ENCODE measurements around the gene MRTFA. TPM values are rescaled to one million over a fixed set of nuclear protein-coding genes. Genes with fewer than 3 reads are reported as not detected.

The MRTFA gene
- total and polyA plus RNA-seq, 2 of the 13 experiments (the other 11 are each of a cell fraction or from before 2014, with no cell fraction given): 2.4 to 8.2 TPM

DNA sequence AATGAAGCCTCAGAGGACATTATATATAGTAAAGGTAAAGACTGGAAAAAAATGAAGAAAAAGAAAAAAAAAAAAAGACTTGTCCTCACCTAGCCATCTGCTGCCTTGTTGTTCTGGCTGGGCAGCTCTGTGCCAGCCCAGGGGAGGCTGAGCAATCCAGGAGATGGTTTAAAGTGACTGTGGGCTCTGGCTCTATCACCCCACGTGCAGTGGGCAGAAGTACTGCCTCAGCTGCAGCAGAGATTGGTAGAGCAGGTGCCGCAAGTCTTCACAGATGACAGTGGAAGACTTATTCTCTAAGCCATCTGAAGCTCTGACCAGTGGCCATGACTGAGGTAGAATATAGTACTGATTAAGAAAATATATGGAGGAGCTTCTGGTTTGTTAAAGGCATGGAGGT is 203.9 kb downstream of the MRTFA start (continued):
- TF ChIP-seq, protein P1, sequence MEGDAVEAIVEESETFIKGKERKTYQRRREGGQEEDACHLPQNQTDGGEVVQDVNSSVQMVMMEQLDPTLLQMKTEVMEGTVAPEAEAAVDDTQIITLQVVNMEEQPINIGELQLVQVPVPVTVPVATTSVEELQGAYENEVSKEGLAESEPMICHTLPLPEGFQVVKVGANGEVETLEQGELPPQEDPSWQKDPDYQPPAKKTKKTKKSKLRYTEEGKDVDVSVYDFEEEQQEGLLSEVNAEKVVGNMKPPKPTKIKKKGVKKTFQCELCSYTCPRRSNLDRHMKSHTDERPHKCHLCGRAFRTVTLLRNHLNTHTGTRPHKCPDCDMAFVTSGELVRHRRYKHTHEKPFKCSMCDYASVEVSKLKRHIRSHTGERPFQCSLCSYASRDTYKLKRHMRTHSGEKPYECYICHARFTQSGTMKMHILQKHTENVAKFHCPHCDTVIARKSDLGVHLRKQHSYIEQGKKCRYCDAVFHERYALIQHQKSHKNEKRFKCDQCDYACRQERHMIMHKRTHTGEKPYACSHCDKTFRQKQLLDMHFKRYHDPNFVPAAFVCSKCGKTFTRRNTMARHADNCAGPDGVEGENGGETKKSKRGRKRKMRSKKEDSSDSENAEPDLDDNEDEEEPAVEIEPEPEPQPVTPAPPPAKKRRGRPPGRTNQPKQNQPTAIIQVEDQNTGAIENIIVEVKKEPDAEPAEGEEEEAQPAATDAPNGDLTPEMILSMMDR (CRISPR knock-in tag; IDR thresholded peaks at IDR 0.05): no peak

DNA sequence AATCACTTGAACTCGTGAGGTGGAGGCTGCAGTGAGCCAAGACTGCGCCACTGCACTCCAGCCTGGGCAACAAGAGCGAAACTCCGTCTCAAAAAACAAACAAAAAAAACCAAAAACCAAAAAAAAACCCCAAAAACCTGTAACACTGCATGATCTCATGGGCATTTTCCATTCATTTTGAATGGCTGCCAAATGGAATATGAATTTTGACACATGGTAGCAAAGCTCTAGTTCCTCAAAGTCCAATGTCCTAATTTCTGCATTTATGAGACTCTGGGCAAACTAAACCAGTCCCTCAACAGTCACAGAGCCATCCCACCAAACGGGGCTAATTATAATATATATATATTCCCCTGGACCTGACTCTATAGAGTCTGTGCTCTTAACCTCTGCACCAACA is 204.4 kb downstream of the MRTFA start:
- Histone ChIP-seq H3K9ac (ENCODE audit: insufficient read depth, low read depth, low read length) (no peak overlapping the region), H3K4me1 (ENCODE audit: insufficient read depth, low read length) (peaks cover 9% of the 10 kb centered on the region), H3K9me3 (ENCODE audit: low read length) (no peaks in the 10 kb centered on the region), H3K4me3 (replicated peaks in 1 of 3; ENCODE audit: insufficient read depth in 1 of 3, low read depth in 2 of 3, low read length in 3 of 3) (no peak overlapping the region), H2AFZ (ENCODE audit: low read length) (no peak overlapping the region), H3K27me3 (ENCODE audit: control insufficient read depth in 1 of 2, insufficient read depth in 2 of 2, low read length in 2 of 2) (no peaks in the 10 kb centered on the region), H4K20me1 (ENCODE audit: insufficient read depth, low read length) (no peaks in the 10 kb centered on the region), H3K36me3 (replicated peaks in 1 of 2; ENCODE audit: control insufficient read depth in 1 of 2, insufficient read depth in 2 of 2, low read length in 2 of 2) (peaks cover 29 to 56% of the 10 kb centered on the region in 2 experiments; a peak in 4 of 5 replicates), H3K27ac (ENCODE audit: extremely low read length, insufficient read depth, low read length) (no peak overlapping the region), H3K79me2 (ENCODE audit: insufficient read depth, low read length) (no peaks in the 10 kb centered on the region), H3K4me2 (ENCODE audit: low read depth, low read length) (no peak overlapping the region)
- intact Hi-C loops (cut with micrococcal nuclease; ENCODE audit: unreplicated experiment): no loop called here
- BruUV-seq (replicated peaks): no TSS peak
- WGBS (ENCODE audit: low lambda C conversion rate): 95% methylated on average over 5 of the region's 5 CpGs
- in situ Hi-C loops (cut with HindIII; ENCODE audit: extremely low pct_ligation_motif_present, low pct_unique_long_range_greater_than_20kb): no loop called here
- FAIRE-seq (no peak), ATAC-seq (no peak), DNase-seq (ENCODE audit: low spot score) (no peak)
- TF ChIP-seq NFIC (IDR thresholded peaks at IDR 0.05; ENCODE audit: low read length) (no peak), ZMYM2 (CRISPR knock-in tag; IDR thresholded peaks at IDR 0.05) (no peak), CAMTA2 (CRISPR knock-in tag; IDR thresholded peaks at IDR 0.05; ENCODE audit: borderline replicate concordance) (no peak), ZFX (CRISPR knock-in tag; IDR thresholded peaks at IDR 0.05; ENCODE audit: low read depth) (no peak), ZNF333 (CRISPR knock-in tag; IDR thresholded peaks at IDR 0.05; ENCODE audit: borderline replicate concordance) (no peak), NBN (conservative IDR thresholded peaks at IDR 0.05) (no peak), ELF3 (CRISPR knock-in tag; IDR thresholded peaks at IDR 0.05) (no peak), CCDC6 (CRISPR knock-in tag; IDR thresholded peaks at IDR 0.05) (no peak), THAP11 (CRISPR knock-in tag; IDR thresholded peaks at IDR 0.05) (no peak), FOXA3 (CRISPR knock-in tag; IDR thresholded peaks at IDR 0.05) (no peak), ZBTB42 (CRISPR knock-in tag; IDR thresholded peaks at IDR 0.05) (no peak), TBX3 (IDR thresholded peaks at IDR 0.05; ENCODE audit: borderline replicate concordance) (no peak), ZNF350 (CRISPR knock-in tag; IDR thresholded peaks at IDR 0.05; ENCODE audit: borderline replicate concordance, low read depth) (no peak)
- TF ChIP-seq, protein P2, sequence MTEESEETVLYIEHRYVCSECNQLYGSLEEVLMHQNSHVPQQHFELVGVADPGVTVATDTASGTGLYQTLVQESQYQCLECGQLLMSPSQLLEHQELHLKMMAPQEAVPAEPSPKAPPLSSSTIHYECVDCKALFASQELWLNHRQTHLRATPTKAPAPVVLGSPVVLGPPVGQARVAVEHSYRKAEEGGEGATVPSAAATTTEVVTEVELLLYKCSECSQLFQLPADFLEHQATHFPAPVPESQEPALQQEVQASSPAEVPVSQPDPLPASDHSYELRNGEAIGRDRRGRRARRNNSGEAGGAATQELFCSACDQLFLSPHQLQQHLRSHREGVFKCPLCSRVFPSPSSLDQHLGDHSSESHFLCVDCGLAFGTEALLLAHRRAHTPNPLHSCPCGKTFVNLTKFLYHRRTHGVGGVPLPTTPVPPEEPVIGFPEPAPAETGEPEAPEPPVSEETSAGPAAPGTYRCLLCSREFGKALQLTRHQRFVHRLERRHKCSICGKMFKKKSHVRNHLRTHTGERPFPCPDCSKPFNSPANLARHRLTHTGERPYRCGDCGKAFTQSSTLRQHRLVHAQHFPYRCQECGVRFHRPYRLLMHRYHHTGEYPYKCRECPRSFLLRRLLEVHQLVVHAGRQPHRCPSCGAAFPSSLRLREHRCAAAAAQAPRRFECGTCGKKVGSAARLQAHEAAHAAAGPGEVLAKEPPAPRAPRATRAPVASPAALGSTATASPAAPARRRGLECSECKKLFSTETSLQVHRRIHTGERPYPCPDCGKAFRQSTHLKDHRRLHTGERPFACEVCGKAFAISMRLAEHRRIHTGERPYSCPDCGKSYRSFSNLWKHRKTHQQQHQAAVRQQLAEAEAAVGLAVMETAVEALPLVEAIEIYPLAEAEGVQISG (CRISPR knock-in tag; IDR thresholded peaks at IDR 0.05): no peak
- ChIA-PET CTCF (ENCODE audit: low intra/inter-chr PET ratio, low total read pairs) (no interaction called here), POLR2A (no interaction called here)

Measured in HepG2 (cell line).